ENCODE results near the gene LAG3.

DNA sequence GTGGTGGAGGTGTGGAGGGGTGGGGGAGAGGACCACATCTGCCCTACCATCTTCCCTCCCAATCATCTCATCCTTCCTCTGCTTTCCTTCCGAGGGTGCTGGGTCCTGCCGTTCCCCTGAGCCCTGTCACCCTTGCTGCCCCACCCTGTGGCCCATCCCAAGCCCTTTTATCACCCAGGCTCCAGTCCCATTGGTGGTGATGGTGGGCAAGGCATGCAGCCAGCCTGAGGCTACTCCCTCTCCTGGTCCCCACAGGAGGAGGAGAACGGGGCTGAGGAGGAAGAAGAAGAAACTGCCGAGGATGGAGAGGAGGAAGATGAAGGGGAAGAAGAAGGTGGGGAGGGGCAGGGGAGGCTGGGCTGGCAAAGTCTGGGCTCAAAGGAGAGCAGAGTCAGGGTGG, 2.7 kb upstream of the LAG3 start:
- TF ChIP-seq GATA3 (IDR thresholded peaks at IDR 0.05; ENCODE audit: low read depth, low read length) (no peak), GATA2 (IDR thresholded peaks at IDR 0.05; ENCODE audit: low read depth, low read length) (no peak)
